HEK293 (cell line): ENCODE results near the gene TMED6.
"Not testable (repeated sequence)": the region's sequence is repeated elsewhere in the genome, so short reads cannot be mapped to it uniquely, and the experiment has no call there.

Source experiments
- CTCF ChIA-PET: fragments of 350-600 bp; formaldehyde crosslinking; extraction: SDS; loops from one replicate; lab custom pipeline; 2021; ENCODE audit warnings: antibody characterized with exemption; lab: Yijun Ruan, JAX
- POLR2A ChIA-PET: fragments of 300-600 bp; formaldehyde crosslinking; extraction: SDS; loops from one replicate; lab custom pipeline; 2020; ENCODE audit warnings: antibody characterized with exemption, inconsistent platforms; lab: Yijun Ruan, JAX
- H3K27ac ChIP-seq: fragments of 200-500 bp; sonication (Bioruptor generic); 2 replicates; pipeline ENCODE4 v1.5.1; 2014; ENCODE audit warnings: low read depth, low read length, control low read depth, inconsistent platforms; ENCODE audit errors: extremely low read depth
- H3K36me3 ChIP-seq, 2 experiments: fragments of 200-500 bp in 1 of 2; sonication (Bioruptor generic) in 1 of 2; 1 replicate in 1 of 2; 2 replicates in 1 of 2; pipeline ENCODE4 v1.5.1; 2014 to 2017; ENCODE audit warnings: inconsistent platforms in 2 of 2, low read length in 2 of 2; ENCODE audit not compliant: control insufficient read depth in 2 of 2, insufficient read depth in 1 of 2
- H3K4me1 ChIP-seq: fragments of 200-500 bp; sonication (Bioruptor generic); 2 replicates; pipeline ENCODE4 v1.5.1; 2014; ENCODE audit warnings: mild to moderate bottlenecking, low read length, inconsistent platforms; ENCODE audit not compliant: control insufficient read depth, insufficient read depth
- H3K4me3 ChIP-seq: 2 replicates; pipeline ENCODE4 v1.5.1; 2011; ENCODE audit warnings: low read depth, mild to moderate bottlenecking, control low read depth, low read length, moderate library complexity
- H3K9me3 ChIP-seq: fragments of 200-500 bp; sonication (Bioruptor generic); 2 replicates; pipeline ENCODE4 v1.5.1; 2014; ENCODE audit warnings: low read depth, low read length, inconsistent platforms; ENCODE audit not compliant: control insufficient read depth, insufficient read depth
- SCRT2 ChIP-seq: fragments of 450-650 bp; formaldehyde crosslinking; IDR thresholded peaks from 2 replicates; pipeline ENCODE4 v1.5.1; 2016; ENCODE audit warnings: missing biosample characterization, missing genetic modification characterization
- SP7 ChIP-seq: fragments of 450-650 bp; formaldehyde crosslinking; IDR thresholded peaks from 2 replicates; pipeline ENCODE4 v1.5.1; 2016; ENCODE audit warnings: missing biosample characterization, missing genetic modification characterization
- ZNF114 ChIP-seq: fragments of 450-650 bp; formaldehyde crosslinking; IDR thresholded peaks from 2 replicates; pipeline ENCODE4 v1.5.0; 2017; ENCODE audit warnings: missing biosample characterization, missing genetic modification characterization
- ZNF133 ChIP-seq: fragments of 450-650 bp; formaldehyde crosslinking; IDR thresholded peaks from 2 replicates; pipeline ENCODE4 v1.5.1; 2016; ENCODE audit warnings: missing biosample characterization, missing genetic modification characterization
- ZNF155 ChIP-seq: fragments of 450-650 bp; formaldehyde crosslinking; IDR thresholded peaks from 2 replicates; pipeline ENCODE4 v1.5.1; 2016; ENCODE audit warnings: missing biosample characterization, missing genetic modification characterization
- ZNF280D ChIP-seq: fragments of 450-650 bp; formaldehyde crosslinking; IDR thresholded peaks from 2 replicates; pipeline ENCODE4 v1.5.1; 2016; ENCODE audit warnings: missing biosample characterization, missing genetic modification characterization
- ZNF335 ChIP-seq: fragments of 450-650 bp; formaldehyde crosslinking; conservative IDR thresholded peaks from 2 replicates; pipeline ENCODE4 v1.5.1; 2016; ENCODE audit warnings: missing biosample characterization, missing genetic modification characterization
- ZNF350 ChIP-seq: fragments of 450-650 bp; formaldehyde crosslinking; IDR thresholded peaks from 2 replicates; pipeline ENCODE4 v1.5.0; 2017; ENCODE audit warnings: missing biosample characterization, mild to moderate bottlenecking, missing genetic modification characterization
- ZNF561 ChIP-seq: fragments of 450-650 bp; IDR thresholded peaks from 2 replicates; pipeline ENCODE4 v1.5.1; 2018; ENCODE audit warnings: missing biosample characterization, missing genetic modification characterization, borderline replicate concordance
- ZNF596 ChIP-seq: fragments of 450-650 bp; IDR thresholded peaks from 2 replicates; pipeline ENCODE4 v1.5.0; 2018; ENCODE audit warnings: missing biosample characterization, mild to moderate bottlenecking, missing genetic modification characterization, moderate library complexity
- ZSCAN16 ChIP-seq: fragments of 450-650 bp; formaldehyde crosslinking; IDR thresholded peaks from 2 replicates; pipeline ENCODE4 v1.5.1; 2016; ENCODE audit warnings: missing biosample characterization, missing genetic modification characterization
- TF ChIP-seq, protein P1 (sequence below): fragments of 450-650 bp; formaldehyde crosslinking; IDR thresholded peaks from 2 replicates; pipeline ENCODE4 v1.5.1; 2016; ENCODE audit warnings: missing biosample characterization, missing genetic modification characterization, low read depth

TMED6 gene

DNA sequence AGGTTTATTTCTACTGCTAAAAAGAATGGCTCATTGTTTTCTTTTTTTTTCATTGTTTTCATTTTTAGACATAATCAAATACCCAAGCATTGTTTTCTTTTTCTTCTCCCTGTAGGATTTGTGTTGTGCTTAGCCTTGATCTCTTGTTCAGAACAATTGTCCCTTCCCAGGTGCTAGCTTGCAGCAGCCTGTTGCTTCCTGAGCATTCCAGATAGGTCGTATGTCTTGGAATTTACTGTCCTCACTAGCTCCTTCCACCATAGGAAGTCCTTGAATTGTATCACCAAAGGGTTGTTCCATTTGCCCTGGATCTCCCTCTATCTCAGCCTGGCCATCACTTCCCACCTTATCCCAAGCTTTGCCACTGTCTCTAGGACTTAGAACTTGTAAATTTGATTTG, 50.4 kb downstream of the TMED6 start:
- Histone ChIP-seq H3K4me1 (no peaks in the 10 kb centered on the region), H3K36me3 (peaks cover 6 to 43% of the 10 kb centered on the region in 2 experiments; a peak in 2 of 3 replicates), H3K4me3 (no peak overlapping the region), H3K9me3 (no peaks in the 10 kb centered on the region), H3K27ac (no peak overlapping the region)
- CTCF ChIA-PET: no interaction called here
- POLR2A ChIA-PET: no interaction called here
- TF ChIP-seq ZNF114 (tag by site-specific recombination) (no peak), ZNF280D (tag by site-specific recombination) (no peak), SCRT2 (tag by site-specific recombination) (peak; percentile 69; the same call in 1 of the 2 replicates), SP7 (tag by site-specific recombination) (no peak), ZNF155 (no peak), ZNF335 (tag by site-specific recombination) (no peak), ZNF561 (no peak), ZNF596 (tag by site-specific recombination) (no peak)

DNA sequence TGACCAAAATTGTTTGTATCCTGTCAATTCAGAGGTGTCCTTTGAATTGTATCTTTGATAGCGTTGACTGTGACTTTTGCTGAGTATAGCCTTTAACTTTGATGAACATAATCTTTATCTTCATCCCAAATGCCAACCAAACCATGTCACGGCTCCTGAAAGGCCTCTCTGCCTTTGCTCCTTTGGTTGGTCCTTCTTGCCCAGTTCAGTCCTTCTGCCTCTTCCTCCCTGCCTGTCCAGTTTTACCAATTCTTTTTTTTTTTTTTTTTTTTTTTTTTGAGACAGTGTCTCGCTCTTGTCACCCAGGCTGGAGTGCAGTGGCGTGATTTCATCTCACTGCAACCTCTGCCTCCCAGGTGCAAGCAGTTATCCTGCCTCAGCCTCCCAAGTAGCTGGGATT, 53.3 kb downstream of the TMED6 start:
- Histone ChIP-seq H3K9me3 (no peaks in the 10 kb centered on the region), H3K27ac (no peak overlapping the region), H3K4me1 (no peaks in the 10 kb centered on the region), H3K36me3 (peaks cover 6 to 36% of the 10 kb centered on the region in 2 experiments; a peak in 2 of 3 replicates), H3K4me3 (no peak overlapping the region)
- TF ChIP-seq, protein P1, sequence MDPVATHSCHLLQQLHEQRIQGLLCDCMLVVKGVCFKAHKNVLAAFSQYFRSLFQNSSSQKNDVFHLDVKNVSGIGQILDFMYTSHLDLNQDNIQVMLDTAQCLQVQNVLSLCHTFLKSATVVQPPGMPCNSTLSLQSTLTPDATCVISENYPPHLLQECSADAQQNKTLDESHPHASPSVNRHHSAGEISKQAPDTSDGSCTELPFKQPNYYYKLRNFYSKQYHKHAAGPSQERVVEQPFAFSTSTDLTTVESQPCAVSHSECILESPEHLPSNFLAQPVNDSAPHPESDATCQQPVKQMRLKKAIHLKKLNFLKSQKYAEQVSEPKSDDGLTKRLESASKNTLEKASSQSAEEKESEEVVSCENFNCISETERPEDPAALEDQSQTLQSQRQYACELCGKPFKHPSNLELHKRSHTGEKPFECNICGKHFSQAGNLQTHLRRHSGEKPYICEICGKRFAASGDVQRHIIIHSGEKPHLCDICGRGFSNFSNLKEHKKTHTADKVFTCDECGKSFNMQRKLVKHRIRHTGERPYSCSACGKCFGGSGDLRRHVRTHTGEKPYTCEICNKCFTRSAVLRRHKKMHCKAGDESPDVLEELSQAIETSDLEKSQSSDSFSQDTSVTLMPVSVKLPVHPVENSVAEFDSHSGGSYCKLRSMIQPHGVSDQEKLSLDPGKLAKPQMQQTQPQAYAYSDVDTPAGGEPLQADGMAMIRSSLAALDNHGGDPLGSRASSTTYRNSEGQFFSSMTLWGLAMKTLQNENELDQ: no peak
- peak; percentile 93 for TF ChIP-seq ZNF133
- POLR2A ChIA-PET: no interaction called here
- CTCF ChIA-PET: no interaction called here

DNA sequence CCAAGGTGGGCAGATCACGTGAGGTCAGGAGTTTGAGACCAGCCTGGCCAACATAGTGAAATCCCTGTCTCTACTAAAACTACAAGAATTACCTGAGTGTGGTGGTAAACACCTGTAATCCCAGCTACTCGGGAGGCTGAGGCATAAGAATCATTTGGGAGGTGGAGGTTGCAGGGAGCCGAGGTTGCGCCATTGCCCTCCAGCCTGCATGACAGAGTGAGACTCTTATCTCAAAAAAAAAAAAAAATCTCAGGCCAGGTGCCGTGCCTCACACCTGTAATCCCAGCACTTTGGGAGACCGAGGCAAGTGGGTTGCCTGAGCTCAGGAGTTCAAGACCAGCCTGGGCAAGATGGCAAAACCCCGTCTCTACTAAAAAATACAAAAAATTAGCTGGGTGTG, 54.8 kb downstream of the TMED6 start:
- POLR2A ChIA-PET, H3K4me3 ChIP-seq, H3K27ac ChIP-seq, H3K4me1 ChIP-seq, H3K9me3 ChIP-seq: not testable (repeated sequence)
- H3K36me3 ChIP-seq: peaks cover 6 to 26% of the 10 kb centered on the region in 2 experiments; a peak in 2 of 3 replicates
- CTCF ChIA-PET: interaction anchor here (0.6 to 1.5 kb wide), 8 partner anchors 9 to 634 kb away, joined by 3 to 6 read pairs (median 4); no protein-coding TSS in a partner anchor

GRCh38 chr16:69294051-69294450, 57.5 kb downstream of the TMED6 start:
- ChIA-PET CTCF (interaction anchor here (1.6 kb wide), 1 partner anchor 144 kb away, joined by 7 read pairs; no protein-coding TSS in a partner anchor), POLR2A (no interaction called here)
- H3K9me3 ChIP-seq: no peaks in the 10 kb centered on the region
- TF ChIP-seq ZSCAN16 (tag by site-specific recombination): no peak
- 0 out of 2 replicates have a peak, but pooled peaks have one; percentile 21 for TF ChIP-seq SCRT2 (tag by site-specific recombination)
- TF ChIP-seq SP7 (tag by site-specific recombination): no peak
- TF ChIP-seq ZNF350: no peak
- H3K27ac ChIP-seq: no peak overlapping the region
- no peak overlapping the region for H3K4me3 ChIP-seq
- H3K4me1 ChIP-seq: no peaks in the 10 kb centered on the region
- H3K36me3 ChIP-seq: peaks cover 0 to 8% of the 10 kb centered on the region in 2 experiments; a peak in 2 of 3 replicates
